GM10266 (cell line): Measurements from ENCODE around the gene ST8SIA6.

ENCODE experiments used
- DNase-seq: peaks from one replicate; pipeline ENCODE4 v3.0.0; 2012; ENCODE audit errors: extremely low spot score
- CTCF ChIP-seq: IDR thresholded peaks from 2 replicates; pipeline ENCODE4 v1.5.1; 2012; ENCODE audit warnings: mild to moderate bottlenecking, low read depth; ENCODE audit not compliant: control insufficient read depth, insufficient read depth; ENCODE audit errors: missing control alignments

The ST8SIA6 gene

GRCh38 chr10:17286562-17287550 is 167.5 kb downstream of the ST8SIA6 start:
- no peak for TF ChIP-seq CTCF
- DNase-seq = no peak

- no peak for DNase-seq
- TF ChIP-seq CTCF = no peak
Observed at GRCh38 chr10:17282311-17282710, 172.1 kb downstream of the ST8SIA6 start.

- no peak for DNase-seq
- no peak for TF ChIP-seq CTCF
Observed at GRCh38 chr10:17278607-17279240, 175.7 kb downstream of the ST8SIA6 start.

GRCh38 chr10:17276756-17277424 is 177.5 kb downstream of the ST8SIA6 start:
- TF ChIP-seq CTCF = no peak
- DNase-seq = no peak

GRCh38 chr10:17273403-17273802 is 181.0 kb downstream of the ST8SIA6 start:
- no peak for TF ChIP-seq CTCF
- DNase-seq = no peak

GRCh38 chr10:17272648-17273047 is 181.7 kb downstream of the ST8SIA6 start:
- no peak for DNase-seq
- TF ChIP-seq CTCF = no peak
